Activated effector memory CD4-positive, alpha-beta T cell treated with Interleukin-2 at 50 U/mL for 16 hours (primary cell): Measurements from ENCODE around the gene RBBP7.

Experiments
- DNase-seq: peaks from one replicate; pipeline ENCODE4 v3.0.0-alpha.2; 2020

Gene RBBP7

DNA sequence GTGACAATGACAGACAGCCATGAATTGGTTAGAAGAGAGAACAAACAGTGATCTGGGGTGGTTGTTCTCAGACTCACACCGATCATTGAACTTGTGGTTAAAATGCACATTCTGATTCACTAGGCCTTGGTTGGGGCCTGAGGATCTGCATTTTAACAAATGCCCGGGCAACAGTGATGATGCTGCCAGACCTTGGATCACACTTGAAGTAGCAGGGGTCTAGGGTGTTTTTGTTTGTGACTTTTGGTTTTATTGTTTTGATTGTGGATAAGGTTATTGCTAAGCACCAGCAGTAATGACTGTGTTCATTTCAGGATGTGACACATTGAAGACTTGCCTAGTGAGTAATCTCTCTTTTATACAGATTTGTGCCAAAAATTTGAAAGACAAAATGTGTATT lies 47.4 kb downstream of the RBBP7 start:
- no peak for DNase-seq

DNA sequence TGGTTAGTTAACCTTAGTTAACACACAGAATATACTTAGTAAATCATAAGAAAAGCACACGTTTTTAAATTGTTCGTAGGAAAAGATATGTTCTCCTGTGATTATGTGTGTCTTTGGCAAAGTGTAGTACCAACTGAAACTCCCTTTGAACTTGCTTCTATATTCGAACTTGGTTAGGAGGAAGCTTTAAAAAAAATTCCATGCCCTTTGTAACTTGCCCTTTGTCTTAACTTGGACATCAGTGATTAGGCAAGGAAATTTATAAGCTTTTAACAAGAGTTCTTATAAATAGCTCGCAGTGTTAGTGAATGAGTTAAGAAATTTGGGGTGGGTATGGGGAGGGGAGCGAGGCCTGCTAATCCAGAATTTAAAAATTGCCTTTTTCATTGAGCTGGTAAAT lies 50.5 kb downstream of the RBBP7 start:
- no peak for DNase-seq

DNA sequence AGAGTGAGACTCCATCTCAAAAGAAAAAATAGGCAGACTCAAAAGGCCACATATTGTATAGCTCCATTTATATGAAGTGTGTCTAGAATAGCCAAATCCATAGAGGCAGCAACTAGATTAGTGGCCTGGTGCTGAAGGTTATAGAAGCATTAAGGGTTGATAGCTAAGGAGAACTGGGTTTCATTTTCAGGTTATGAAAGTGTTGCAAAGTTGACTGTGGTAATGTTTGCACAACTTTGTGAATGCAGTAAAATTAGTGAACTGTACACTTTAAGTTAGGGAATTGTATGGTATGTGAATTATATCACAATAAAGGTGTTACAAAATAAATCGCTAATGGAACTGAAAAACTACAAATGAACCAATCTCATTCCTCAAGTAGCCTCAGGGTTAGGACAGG lies 55.6 kb downstream of the RBBP7 start:
- DNase-seq = no peak

DNA sequence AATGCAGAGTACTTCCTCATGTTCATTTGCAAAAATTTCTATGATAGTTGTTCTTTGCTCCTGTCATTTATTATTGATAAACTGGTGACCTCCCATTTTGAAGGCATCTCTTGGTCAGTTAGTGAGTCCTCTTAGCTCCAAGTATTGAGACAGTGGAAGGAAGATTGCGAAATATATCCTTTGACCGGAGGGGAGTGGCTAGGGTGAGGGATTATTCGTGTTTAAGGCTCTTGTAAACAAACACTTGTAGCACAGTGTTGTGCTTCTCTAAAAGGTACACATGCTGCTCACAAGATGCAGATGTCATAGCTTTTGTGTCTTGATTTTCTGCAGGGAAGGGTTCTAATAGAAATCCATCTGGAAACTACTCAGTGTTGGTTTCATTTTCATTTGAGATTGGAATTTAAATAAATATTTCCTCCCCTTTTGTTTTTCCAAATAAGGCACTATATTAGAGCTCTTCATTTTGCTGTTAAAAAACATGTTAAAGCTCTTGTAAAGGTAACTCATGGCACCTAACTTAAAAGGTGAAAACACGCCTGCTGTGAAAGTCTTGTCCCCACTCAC lies 62.1 kb downstream of the RBBP7 start:
- no peak for DNase-seq

DNA sequence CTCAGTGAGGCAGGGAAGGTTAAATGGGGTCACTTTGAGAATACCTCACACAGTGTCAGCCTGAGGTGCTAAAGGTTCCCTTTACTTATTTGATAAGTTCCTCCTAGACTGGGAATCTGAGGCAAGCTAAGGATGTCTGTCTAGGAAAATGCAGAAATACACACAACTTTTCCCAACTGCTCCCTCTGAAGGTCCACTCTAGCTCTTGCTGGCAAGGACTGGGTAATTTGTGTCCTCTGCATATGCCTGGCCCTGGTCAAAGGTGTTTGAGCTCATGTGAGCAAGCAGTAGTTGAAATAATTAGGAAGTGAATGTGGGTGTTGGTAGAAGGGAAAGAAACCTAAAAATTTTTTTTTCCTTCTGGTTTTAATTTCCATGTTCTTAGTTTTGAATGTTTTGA lies 62.6 kb downstream of the RBBP7 start:
- no peak for DNase-seq

DNA sequence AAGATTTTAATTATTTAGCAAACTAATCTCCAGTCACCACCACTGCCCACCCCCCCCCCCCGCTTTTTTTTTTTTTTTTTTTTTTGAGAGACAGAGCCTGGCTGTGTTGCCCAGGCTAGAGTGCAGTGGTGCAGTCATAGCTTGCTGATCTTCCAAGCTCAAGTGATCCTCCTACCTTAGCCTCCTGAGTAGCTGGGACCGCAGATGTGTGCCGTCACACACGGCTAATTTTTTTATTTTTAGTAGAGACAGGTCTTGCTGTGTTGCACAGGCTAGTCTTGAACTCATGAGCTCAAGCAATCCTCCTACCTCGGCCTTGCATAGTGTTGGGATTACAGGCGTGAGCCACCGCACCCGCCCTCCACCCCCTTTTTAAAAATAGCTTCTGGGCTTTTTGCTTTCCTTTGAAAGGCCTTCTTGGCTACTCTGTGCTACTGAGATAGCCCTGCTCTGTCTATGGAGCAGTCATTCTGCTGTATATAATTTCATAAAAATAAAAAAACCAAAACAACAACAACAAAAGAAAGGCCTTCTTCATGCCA lies 65.2 kb downstream of the RBBP7 start:
- DNase-seq = no peak

DNA sequence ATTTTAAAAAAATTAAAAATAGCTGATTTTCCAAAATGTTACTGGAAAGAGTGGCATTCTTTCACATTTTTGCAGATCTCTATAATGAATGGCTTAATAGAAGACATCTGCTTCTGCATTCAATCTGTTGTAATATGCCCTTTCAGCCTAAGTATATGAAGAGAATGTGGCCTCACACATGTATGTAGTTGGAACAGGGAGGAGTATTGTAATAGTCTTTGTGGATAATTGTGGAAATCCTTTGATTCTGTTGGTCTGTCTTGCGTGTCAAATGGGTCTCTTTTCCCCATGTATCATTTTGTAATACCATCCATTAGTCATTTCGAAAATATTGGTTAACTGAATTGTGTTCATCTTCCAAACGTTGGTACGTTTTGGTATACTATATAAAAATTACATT lies 72.3 kb downstream of the RBBP7 start:
- no peak for DNase-seq

DNA sequence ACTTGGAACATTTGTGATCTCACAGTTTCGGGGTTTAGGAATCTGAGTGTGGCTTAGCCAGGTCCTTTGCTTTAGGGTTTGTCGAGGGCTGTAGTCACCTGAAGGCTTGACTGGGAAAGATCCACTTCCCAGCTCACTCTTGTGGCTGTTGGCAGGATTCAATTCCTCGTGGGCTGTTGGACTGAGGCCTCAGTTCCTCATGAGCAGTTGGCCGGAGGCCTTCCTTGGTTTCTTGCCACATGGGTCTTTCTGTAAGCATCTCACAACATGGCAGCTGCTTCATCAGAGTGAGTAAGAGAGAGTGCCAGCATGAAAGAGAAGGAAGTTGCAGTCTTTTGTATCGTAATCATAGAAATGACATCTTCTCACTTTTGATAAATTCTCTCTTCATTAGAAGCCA lies 72.8 kb downstream of the RBBP7 start:
- no peak for DNase-seq

DNA sequence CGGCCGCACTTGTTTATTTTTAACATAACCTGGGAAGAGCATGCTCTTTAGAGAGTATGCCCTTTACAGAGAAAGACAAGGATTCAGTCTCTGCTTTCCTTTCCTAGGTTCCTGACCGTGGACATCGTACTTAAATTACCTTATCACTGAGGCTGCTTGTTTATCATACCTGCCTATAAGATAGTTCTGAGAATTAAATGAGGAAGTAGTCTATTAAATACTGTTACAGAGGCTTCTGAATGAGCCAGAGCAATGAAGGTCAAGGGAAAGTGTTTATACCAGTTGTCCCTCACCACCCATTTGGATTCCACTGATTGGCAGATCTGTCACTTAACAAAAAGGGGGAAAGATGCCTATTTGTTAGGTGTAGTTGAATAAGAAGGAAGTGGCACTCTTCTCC lies 73.9 kb downstream of the RBBP7 start:
- no peak for DNase-seq
